B cell (primary cell): ENCODE measurements around the gene PTPRN.

Source experiments
- EZH2 ChIP-seq: IDR thresholded peaks from 2 replicates; pipeline ENCODE4 v1.6.1; 2012; ENCODE audit warnings: borderline replicate concordance, low read depth, mild to moderate bottlenecking, moderate library complexity, low read length; ENCODE audit not compliant: insufficient read depth, poor library complexity, severe bottlenecking
- TF ChIP-seq, protein P1 (sequence below): fragments of 200-600 bp; IDR thresholded peaks from one replicate; pipeline ENCODE4 v1.8.0; 2022; ENCODE audit warnings: antibody characterized with exemption, mild to moderate bottlenecking

DNA sequence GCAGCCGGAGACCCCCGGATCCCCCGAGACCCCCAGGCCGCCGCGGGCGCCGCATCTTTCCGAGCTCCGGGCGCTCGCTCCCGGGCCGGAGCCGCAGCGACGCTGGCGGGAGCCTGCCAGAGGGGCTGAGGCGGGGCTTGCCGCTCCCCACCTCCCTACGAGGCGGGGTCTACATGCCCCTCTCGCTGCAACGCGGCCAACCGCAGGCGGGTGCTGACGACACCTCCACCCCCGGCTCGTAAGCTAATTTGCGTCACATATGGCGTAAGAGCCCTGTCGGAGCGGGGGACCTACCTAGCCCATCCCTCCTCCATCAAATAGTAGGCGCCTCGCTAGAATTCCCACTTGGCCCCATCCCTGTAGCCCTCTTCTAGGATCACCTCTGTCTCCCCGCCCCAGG, at the start of gene PTPRN:
- TF ChIP-seq, protein P1, sequence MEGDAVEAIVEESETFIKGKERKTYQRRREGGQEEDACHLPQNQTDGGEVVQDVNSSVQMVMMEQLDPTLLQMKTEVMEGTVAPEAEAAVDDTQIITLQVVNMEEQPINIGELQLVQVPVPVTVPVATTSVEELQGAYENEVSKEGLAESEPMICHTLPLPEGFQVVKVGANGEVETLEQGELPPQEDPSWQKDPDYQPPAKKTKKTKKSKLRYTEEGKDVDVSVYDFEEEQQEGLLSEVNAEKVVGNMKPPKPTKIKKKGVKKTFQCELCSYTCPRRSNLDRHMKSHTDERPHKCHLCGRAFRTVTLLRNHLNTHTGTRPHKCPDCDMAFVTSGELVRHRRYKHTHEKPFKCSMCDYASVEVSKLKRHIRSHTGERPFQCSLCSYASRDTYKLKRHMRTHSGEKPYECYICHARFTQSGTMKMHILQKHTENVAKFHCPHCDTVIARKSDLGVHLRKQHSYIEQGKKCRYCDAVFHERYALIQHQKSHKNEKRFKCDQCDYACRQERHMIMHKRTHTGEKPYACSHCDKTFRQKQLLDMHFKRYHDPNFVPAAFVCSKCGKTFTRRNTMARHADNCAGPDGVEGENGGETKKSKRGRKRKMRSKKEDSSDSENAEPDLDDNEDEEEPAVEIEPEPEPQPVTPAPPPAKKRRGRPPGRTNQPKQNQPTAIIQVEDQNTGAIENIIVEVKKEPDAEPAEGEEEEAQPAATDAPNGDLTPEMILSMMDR = no peak
- TF ChIP-seq EZH2 = no peak
